Heart right ventricle (tissue), 16 donors: Measurements from ENCODE around the gene TEX48. TPM values are rescaled to one million over a fixed set of nuclear protein-coding genes. Genes with fewer than 3 reads are reported as not detected.
A peak's percentile ranks its signal among the peaks of the same experiment; 100 is the strongest.

Source experiments
- ATAC-seq, 8 donors: fragments of 200-7000 bp; cut with Tn5 transposase; one replicate each; pipeline ENCODE4 v1.9.1; 2020; ENCODE audit warnings: mild to moderate bottlenecking in 8 of 8, moderate library complexity in 8 of 8, moderate number of reproducible peaks in 1 of 8
- DNase-seq, 2 donors: peaks; one replicate each; pipeline ENCODE4 v3.0.0-alpha.2; 2020
- H3K27ac ChIP-seq, 10 donors: fragments of 200-600 bp; sonication (generic) in 2 of 10; one replicate each; pipeline versions ENCODE4 v1.5.0 to v1.8.0; 2020 to 2022; ENCODE audit warnings: mild to moderate bottlenecking in 3 of 10
- H3K27me3 ChIP-seq, 7 donors: fragments of 200-600 bp; one replicate each; pipeline ENCODE4 v1.8.0; 2021 to 2022; ENCODE audit warnings: mild to moderate bottlenecking in 2 of 7
- H3K36me3 ChIP-seq, 9 donors: fragments of 200-600 bp; sonication (generic) in 1 of 9; one replicate each; pipeline versions ENCODE4 v1.5.0 to v1.8.0; 2020 to 2022; ENCODE audit warnings: mild to moderate bottlenecking in 2 of 9
- H3K4me1 ChIP-seq, 9 donors: fragments of 200-600 bp; sonication (generic) in 1 of 9; one replicate each; pipeline versions ENCODE4 v1.5.0 to v1.8.0; 2020 to 2022; ENCODE audit warnings: mild to moderate bottlenecking in 4 of 9
- H3K4me3 ChIP-seq, 10 donors: fragments of 200-600 bp; sonication (generic) in 2 of 10; one replicate each; pipeline versions ENCODE4 v1.5.0 to v1.8.0; 2020 to 2022; ENCODE audit warnings: mild to moderate bottlenecking in 7 of 10, moderate library complexity in 2 of 10
- H3K9me3 ChIP-seq, 11 donors: fragments of 200-600 bp in 10 of 11; sonication (generic) in 2 of 11; one replicate each; pipeline versions ENCODE4 v1.5.0 to v1.8.0; 2013 to 2022; ENCODE audit warnings: mild to moderate bottlenecking in 2 of 11, control low read depth in 1 of 11, moderate library complexity in 1 of 11
- WGBS, 2 donors: extraction: QIAGEN DNeasy Blood & Tissue Kit; methylation state at CpG; one replicate each; pipeline ENCODE4 v1.1.7; 2013; ENCODE audit warnings: inconsistent platforms in 1 of 2; 5-methylcytosine and 5-hydroxymethylcytosine counted together
- intact Hi-C, 10 donors: fragments of 100-400 bp; cut with DNase I; formaldehyde crosslinking; loops; one replicate each; pipeline versions ENCODE4 v1.11.1 to v1.14.2; 2022
- long read RNA-seq, 3 donors: library from polyadenylated mRNA; unstranded; transcript quantifications; one replicate each; pipeline ENCODE4 v2.0.0, GENCODE V29; 2020 to 2021
- polyA plus RNA-seq, 2 donors: library from polyadenylated mRNA; stranded (reverse); fragments of 200-250 nt; gene quantifications; one replicate each; pipeline ENCODE4 v1.2.3, GENCODE V29; 2013
- total RNA-seq, 10 donors: library from RNA; stranded (reverse); fragmentation: NEBNext Ultra II Directional in 3 of 10; extraction: Animal tissue kit (Norgen Biotek cat#: 25700) in 3 of 10; gene quantifications; one replicate each; pipeline versions ENCODE4 v1.2.1 to v1.2.4, GENCODE V29; 2021 to 2023
- TF ChIP-seq, protein P1 (sequence below), 9 donors: fragments of 200-600 bp; sonication (generic) in 2 of 9; IDR thresholded peaks; one replicate each; pipeline versions ENCODE4 v1.5.0 to v1.8.0; 2021 to 2022; ENCODE audit warnings: antibody characterized with exemption in 9 of 9, mild to moderate bottlenecking in 5 of 9, moderate library complexity in 1 of 9
- donor health status: Arrhythmogenic right ventricular cardiomyopathy.
- donor health status: ischemic (EF 13 %, LVEDD 7.1; RV severe dilation, severe dysfunction).
- donor health status: healthy with polysubstance abuse.
- donor health status: DM: no; HTN: yes; CAD: no.
- donor health status: DM: no; HTN: no; CAD: no.
- donor health status: ischemic (EF 25% LVEDD 6.9; RV normal size, moderate dysfunction).
- donor health status: ischemic (EF 25% LVEDD 5.7; RV mildly dilated, moderate dysfunction).
- donor health status: healthy.
- donor health status: DM: yes; HTN: yes; CAD: no.
- donor health status: Ischemic cardiomyopathy.
- donor health status: ischemic (EF 35%, LVEDD 5.7; RV mildly dilated, moderate dysfunction).
- donor health status: nonischemic (EF 11% LVEDD 7.7; RV severe dilation, severe dysfunction).
- donor health status: DM: yes; HTN: yes; CAD: no.
- donor health status: PGD.
- donor health status: ischemic (EF 29% LVEDD 5.4; RV normal size, mild dysfunction).
- donor health status: nonischemic (EF 23%, LVEDD 6.1; RV moderate dilation, normal function).

TEX48 gene, protein sequence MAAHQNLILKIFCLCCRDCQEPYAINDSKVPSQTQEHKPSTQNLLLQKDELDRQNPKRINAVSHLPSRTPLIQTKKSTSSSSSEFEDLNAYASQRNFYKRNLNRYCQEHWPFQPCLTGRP
- total RNA-seq (not detected), polyA plus RNA-seq (not detected)
- long read RNA-seq, donor 1, result 0 reads
- long read RNA-seq, donor 2, result 0 reads
- long read RNA-seq, donor 3, result 0 reads

DNA sequence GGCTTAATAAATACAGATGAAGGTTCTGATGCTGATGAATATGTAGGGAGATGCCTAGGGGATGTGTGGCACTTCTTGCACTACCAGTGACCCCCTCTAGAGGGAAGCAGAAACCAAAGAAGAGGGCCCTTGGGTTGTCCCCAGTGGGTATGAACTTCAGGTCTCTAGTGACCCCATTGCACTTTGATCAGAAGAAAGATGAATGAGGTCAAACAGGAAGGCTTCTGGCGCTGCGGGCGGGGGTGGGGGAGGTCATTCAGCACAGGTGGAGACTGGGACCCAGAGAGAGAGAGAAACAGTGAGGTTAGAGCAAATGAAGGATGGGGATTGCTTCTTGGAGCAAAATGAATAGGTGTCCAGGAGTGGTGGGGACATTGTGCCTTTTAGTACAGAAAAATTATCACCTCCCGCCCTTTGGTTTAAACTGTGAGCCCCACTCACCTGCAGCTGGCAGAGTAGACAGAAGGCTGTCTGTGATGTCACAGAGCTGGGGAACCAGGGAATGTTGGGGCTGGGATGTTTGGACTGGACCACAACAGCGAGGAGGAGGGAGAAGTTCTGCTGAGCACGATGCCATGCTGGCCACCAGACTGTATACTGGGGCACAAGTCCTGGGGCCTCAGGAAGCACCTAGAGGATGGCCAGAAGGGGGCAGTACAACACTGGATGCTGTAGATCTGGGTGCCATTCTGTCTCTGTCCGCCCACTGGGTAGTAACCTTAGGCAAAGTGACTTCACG is at the start of gene TEX48:
TEX48 (minus strand) TSS at position 599 of the 739 bp plus-strand sequence. CDS start 10,469 bp downstream, outside the sequence.
- intact Hi-C loops, result loop anchor here in 3 of 10 donors (2.0 to 10.0 kb wide), 4 partner anchors 226 to 843 kb away; no protein-coding TSS in a partner anchor
- Histone ChIP-seq H3K4me1 (peaks cover 0 to 7% (median 0%) of the 10 kb centered on the region in 9 donors), H3K27me3 (peaks cover 0 to 36% (median 15%) of the 10 kb centered on the region in 7 donors), H3K4me3 (no peak within 1 kb of the TSS), H3K27ac (no peak within 1 kb of the TSS), H3K9me3 (no peaks in the 10 kb centered on the region), H3K36me3 (no peaks in the 10 kb centered on the region)
- WGBS, 2 donors, result 57 to 63% methylated on average over 8 of the region's 8 CpGs
- ATAC-seq, result peak in 5 of 8 donors; percentile 46 to 71 (median 53)
- TF ChIP-seq, protein P1, sequence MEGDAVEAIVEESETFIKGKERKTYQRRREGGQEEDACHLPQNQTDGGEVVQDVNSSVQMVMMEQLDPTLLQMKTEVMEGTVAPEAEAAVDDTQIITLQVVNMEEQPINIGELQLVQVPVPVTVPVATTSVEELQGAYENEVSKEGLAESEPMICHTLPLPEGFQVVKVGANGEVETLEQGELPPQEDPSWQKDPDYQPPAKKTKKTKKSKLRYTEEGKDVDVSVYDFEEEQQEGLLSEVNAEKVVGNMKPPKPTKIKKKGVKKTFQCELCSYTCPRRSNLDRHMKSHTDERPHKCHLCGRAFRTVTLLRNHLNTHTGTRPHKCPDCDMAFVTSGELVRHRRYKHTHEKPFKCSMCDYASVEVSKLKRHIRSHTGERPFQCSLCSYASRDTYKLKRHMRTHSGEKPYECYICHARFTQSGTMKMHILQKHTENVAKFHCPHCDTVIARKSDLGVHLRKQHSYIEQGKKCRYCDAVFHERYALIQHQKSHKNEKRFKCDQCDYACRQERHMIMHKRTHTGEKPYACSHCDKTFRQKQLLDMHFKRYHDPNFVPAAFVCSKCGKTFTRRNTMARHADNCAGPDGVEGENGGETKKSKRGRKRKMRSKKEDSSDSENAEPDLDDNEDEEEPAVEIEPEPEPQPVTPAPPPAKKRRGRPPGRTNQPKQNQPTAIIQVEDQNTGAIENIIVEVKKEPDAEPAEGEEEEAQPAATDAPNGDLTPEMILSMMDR (IDR thresholded peaks at IDR 0.05), result peak; percentile 23 to 65 (median 51)
- peak in 1 of 2 donors; percentile 39 for DNase-seq

DNA sequence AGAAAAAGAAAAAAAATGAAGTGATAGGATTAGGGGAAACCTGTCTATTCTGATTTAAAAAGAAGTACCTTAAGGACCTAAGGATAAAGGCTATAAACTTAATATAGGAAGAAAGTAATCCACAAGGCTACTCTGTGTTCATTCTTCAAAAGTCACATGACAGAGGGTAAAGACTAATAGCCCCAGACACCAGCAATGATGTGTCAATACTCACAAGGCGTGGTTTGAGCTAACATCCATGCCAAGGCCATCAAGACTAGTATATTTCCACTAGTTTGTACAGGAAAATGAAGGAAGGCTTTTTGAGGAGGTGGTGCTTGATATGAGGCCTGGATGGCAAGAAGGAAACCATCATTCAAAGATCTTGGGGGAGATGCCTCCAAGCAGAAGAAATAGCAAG is 49.7 kb upstream of the TEX48 start:
- Histone ChIP-seq H3K27me3 (peaks cover 0 to 4% (median 0%) of the 10 kb centered on the region in 7 donors), H3K36me3 (no peaks in the 10 kb centered on the region), H3K27ac (no peak overlapping the region), H3K4me1 (peaks cover 0 to 1% (median 0%) of the 10 kb centered on the region in 9 donors), H3K4me3 (no peak overlapping the region), H3K9me3 (peaks cover 0 to 3% (median 0%) of the 10 kb centered on the region in 11 donors)
- ATAC-seq, result no peak
- intact Hi-C loops, result loop anchor here in 1 of 10 donors (10.0 kb wide), 1 partner anchor 793 kb away; no protein-coding TSS in a partner anchor
- TF ChIP-seq, protein P1 (IDR thresholded peaks at IDR 0.05), result no peak
- DNase-seq, result no peak
- WGBS, 2 donors, result 74 to 86% methylated on average over 1 of the region's 1 CpG

DNA sequence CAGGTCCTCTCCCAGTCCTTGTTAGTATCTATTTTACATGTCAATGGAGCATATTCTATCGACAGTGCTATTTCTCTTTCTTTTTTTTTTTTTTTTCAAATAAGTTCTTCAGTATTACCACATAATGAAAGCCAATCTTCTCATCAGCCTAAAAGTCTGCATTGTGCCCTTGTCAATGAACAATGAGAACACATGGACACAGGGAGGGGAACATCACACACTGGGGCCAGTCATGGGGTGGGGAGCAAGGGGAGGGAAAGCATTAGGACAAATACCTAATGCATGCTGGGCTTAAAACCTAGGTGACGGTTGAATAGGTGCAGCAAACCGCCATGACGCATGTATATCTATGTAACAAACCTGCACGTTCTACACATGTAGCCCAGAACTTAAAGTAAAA is 47.7 kb upstream of the TEX48 start:
- no peak overlapping the region for H3K27ac ChIP-seq
- WGBS, 2 donors, result 89 to 92% methylated on average over 5 of the region's 5 CpGs
- ATAC-seq, result no peak

DNA sequence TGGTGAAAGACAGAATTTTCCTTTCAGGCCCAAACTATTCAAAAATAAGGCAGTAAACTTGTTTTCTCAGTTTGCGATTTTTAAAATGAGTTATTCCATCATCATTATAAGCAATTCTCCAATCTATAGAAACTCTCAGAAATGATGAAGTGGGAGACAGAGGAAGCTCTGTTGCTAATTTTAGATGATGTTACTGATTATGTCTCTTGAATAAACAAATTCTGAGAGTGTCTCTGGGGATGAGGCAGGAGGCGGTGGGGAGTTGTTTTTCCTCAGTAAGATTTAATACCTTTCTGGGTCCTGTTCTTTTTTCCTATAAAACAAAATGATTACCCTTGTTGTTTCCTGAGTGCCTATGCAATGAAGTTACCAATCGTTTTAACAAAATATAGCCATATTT is 43.9 kb upstream of the TEX48 start:
- intact Hi-C loops, result no loop called here
- Histone ChIP-seq H3K27me3 (peaks cover 0 to 13% (median 6%) of the 10 kb centered on the region in 7 donors), H3K27ac (no peak overlapping the region), H3K4me1 (no peaks in the 10 kb centered on the region), H3K9me3 (peaks cover 0 to 3% (median 0%) of the 10 kb centered on the region in 11 donors), H3K4me3 (no peak overlapping the region), H3K36me3 (no peaks in the 10 kb centered on the region)
- TF ChIP-seq, protein P1 (IDR thresholded peaks at IDR 0.05), result no peak
- 66 to 71% methylated on average over 3 of the region's 3 CpGs for WGBS, 2 donors
- ATAC-seq, result no peak
- DNase-seq, result no peak

More for the DNA sequence above, 47.7 kb upstream of the TEX48 start:
- Histone ChIP-seq H3K9me3 (peaks cover 0 to 3% (median 0%) of the 10 kb centered on the region in 11 donors), H3K4me3 (no peak overlapping the region), H3K36me3 (no peaks in the 10 kb centered on the region), H3K4me1 (no peaks in the 10 kb centered on the region), H3K27me3 (peaks cover 0 to 3% (median 0%) of the 10 kb centered on the region in 7 donors)
- no peak for DNase-seq
- intact Hi-C loops, result loop anchor here in 1 of 10 donors (10.0 kb wide), 1 partner anchor 795 kb away; no protein-coding TSS in a partner anchor
- TF ChIP-seq, protein P1 (IDR thresholded peaks at IDR 0.05), result no peak
